Chondrocyte (in vitro differentiated cells): ENCODE results near the gene ITSN1. TPM values are rescaled to one million over a fixed set of nuclear protein-coding genes. Genes with fewer than 3 reads are reported as not detected.

Experiments
- DNase-seq: peaks from one replicate; pipeline ENCODE4 v3.0.0; 2021; ENCODE audit warnings: mixed read lengths, low spot score
- H3K27ac Mint-ChIP-seq: one replicate; pipeline ENCODE4 v1.8.0; 2021; ENCODE audit warnings: mild to moderate bottlenecking, moderate library complexity, mixed read lengths; ENCODE audit not compliant: unreplicated experiment
- H3K27me3 Mint-ChIP-seq: 2 replicates; pipeline ENCODE4 v1.8.0; 2021; ENCODE audit warnings: low read depth, mixed read lengths
- H3K36me3 Mint-ChIP-seq: 2 replicates; pipeline ENCODE4 v1.8.0; 2021; ENCODE audit warnings: low read depth, mixed read lengths
- H3K4me1 Mint-ChIP-seq: 2 replicates; pipeline ENCODE4 v1.8.0; 2021; ENCODE audit warnings: low read depth, mild to moderate bottlenecking, mixed read lengths
- H3K4me3 Mint-ChIP-seq: one replicate; pipeline ENCODE4 v1.8.0; 2021; ENCODE audit warnings: mild to moderate bottlenecking, moderate library complexity, mixed read lengths; ENCODE audit not compliant: unreplicated experiment
- H3K9me3 Mint-ChIP-seq: 2 replicates; pipeline ENCODE4 v1.8.0; 2021; ENCODE audit warnings: low read depth, mixed read lengths
- total RNA-seq: library from RNA; stranded (reverse); gene quantifications from 3 replicates; pipeline ENCODE4 v1.2.1, GENCODE V29; 2021
- TF ChIP-seq, protein P1 (sequence below): fragments of 200-600 bp; sonication (generic); IDR thresholded peaks from 2 replicates; pipeline ENCODE4 v1.5.0; 2021; ENCODE audit warnings: antibody characterized with exemption, mild to moderate bottlenecking, moderate library complexity

The ITSN1 gene
- total RNA-seq, 1 donor from 2014 or later: 29.8 TPM

DNA sequence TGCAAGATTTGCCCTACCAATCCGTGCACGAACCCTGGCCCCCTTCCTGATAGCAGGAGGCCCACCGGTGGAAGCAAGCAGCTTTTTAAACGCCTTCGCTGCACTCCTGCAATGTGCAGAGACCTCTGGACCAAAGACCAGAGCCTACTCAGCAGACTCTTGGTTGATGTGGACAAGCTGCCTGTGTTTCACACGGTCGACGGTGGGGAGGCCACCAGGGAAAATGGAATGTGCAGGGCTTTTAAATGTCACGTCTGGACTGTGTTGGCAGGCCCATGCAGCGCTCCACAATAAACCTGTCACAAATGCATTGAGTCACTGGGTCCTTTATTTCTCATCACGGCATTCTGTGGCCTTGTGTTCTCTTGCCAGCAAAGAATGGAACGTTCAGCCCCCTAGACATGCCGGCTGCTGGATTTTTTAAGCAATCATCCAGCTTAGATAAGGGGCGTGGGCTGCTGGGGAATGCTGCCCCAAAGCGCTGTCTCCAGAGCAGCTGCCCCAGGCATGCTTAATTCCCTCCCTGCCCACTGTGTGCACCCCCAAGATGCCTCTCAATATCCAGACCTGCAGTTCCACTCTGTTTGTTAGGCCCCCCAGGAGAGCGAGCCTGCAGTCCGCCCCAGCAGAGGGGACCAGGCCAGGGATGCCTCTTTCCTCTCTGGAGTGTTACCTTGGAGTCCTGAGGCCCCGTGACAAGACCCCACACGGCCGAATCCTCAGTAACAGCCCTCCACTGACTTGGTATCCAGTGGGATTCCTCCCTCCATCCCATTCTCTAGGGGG lies 202.0 kb downstream of the ITSN1 start:
- Mint-ChIP-seq H3K36me3 (peaks cover 10% of the 10 kb centered on the region), H3K9me3 (peaks cover 6% of the 10 kb centered on the region), H3K27ac (peak overlapping the region; percentile 28), H3K4me3 (no peak overlapping the region), H3K27me3 (no peaks in the 10 kb centered on the region), H3K4me1 (peaks cover 35% of the 10 kb centered on the region)
- TF ChIP-seq, protein P1, sequence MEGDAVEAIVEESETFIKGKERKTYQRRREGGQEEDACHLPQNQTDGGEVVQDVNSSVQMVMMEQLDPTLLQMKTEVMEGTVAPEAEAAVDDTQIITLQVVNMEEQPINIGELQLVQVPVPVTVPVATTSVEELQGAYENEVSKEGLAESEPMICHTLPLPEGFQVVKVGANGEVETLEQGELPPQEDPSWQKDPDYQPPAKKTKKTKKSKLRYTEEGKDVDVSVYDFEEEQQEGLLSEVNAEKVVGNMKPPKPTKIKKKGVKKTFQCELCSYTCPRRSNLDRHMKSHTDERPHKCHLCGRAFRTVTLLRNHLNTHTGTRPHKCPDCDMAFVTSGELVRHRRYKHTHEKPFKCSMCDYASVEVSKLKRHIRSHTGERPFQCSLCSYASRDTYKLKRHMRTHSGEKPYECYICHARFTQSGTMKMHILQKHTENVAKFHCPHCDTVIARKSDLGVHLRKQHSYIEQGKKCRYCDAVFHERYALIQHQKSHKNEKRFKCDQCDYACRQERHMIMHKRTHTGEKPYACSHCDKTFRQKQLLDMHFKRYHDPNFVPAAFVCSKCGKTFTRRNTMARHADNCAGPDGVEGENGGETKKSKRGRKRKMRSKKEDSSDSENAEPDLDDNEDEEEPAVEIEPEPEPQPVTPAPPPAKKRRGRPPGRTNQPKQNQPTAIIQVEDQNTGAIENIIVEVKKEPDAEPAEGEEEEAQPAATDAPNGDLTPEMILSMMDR: no peak
- DNase-seq: peak; percentile 67

DNA sequence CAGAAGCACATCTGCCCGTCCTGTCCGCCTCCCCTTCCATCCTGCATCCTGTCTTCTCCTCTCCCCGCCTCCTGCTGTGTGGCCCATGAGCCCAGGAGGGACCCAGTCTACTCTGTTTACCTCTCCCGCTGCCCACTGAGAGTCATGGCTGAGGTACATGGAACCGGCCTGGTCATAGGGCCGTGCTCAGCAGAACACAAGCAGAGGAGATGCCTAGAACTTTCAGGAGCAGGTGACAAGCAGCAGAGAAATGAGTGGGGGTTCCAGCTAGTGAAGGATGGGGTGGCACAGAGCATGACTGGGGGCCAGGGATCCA lies 202.5 kb downstream of the ITSN1 start:
- H3K9me3 Mint-ChIP-seq: peaks cover 6% of the 10 kb centered on the region
- TF ChIP-seq, protein P1: no peak
- no peak overlapping the region for H3K4me3 Mint-ChIP-seq
- H3K27ac Mint-ChIP-seq: peak overlapping the region; percentile 28
- peaks cover 39% of the 10 kb centered on the region for H3K4me1 Mint-ChIP-seq
- no peaks in the 10 kb centered on the region for H3K27me3 Mint-ChIP-seq
- H3K36me3 Mint-ChIP-seq: peaks cover 7% of the 10 kb centered on the region
- peak; percentile 57 for DNase-seq

DNA sequence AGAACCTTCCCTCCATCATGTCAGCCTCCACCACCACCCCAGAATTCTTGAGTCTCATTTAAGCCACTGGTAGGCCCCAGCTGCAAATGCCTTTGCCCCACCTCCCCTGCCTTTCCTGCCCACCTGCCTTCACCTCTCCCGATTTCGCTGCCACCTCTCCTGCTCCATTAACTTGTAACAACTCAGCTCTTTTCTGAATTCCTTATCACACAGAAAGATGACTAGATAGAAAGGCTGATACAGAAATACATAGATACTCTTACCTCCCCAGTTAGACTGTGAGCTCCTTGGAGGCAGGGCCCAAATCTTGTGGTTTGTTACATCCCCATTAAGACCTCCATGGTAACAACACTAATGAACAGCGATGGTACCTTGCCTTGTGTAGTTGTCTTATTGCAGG lies 203.8 kb downstream of the ITSN1 start:
- no peak for DNase-seq
- TF ChIP-seq, protein P1: no peak
- Mint-ChIP-seq H3K27me3 (no peaks in the 10 kb centered on the region), H3K27ac (no peak overlapping the region), H3K4me1 (peaks cover 42% of the 10 kb centered on the region), H3K4me3 (no peak overlapping the region), H3K9me3 (peaks cover 6% of the 10 kb centered on the region), H3K36me3 (peaks cover 5% of the 10 kb centered on the region)

GRCh38 chr21:33847588-33848248 lies 205.4 kb downstream of the ITSN1 start:
- Mint-ChIP-seq H3K4me3 (no peak overlapping the region), H3K36me3 (peaks cover 5% of the 10 kb centered on the region), H3K9me3 (peaks cover 6% of the 10 kb centered on the region), H3K27ac (no peak overlapping the region), H3K4me1 (peaks cover 42% of the 10 kb centered on the region), H3K27me3 (no peaks in the 10 kb centered on the region)
- DNase-seq: peak; percentile 50
- TF ChIP-seq, protein P1: no peak

GRCh38 chr21:33848249-33848953 lies 206.1 kb downstream of the ITSN1 start:
- TF ChIP-seq, protein P1: no peak
- peaks cover 6% of the 10 kb centered on the region for H3K9me3 Mint-ChIP-seq
- no peak overlapping the region for H3K4me3 Mint-ChIP-seq
- H3K36me3 Mint-ChIP-seq: peaks cover 5% of the 10 kb centered on the region
- no peaks in the 10 kb centered on the region for H3K27me3 Mint-ChIP-seq
- DNase-seq: peak; percentile 47
- H3K27ac Mint-ChIP-seq: no peak overlapping the region
- H3K4me1 Mint-ChIP-seq: peaks cover 45% of the 10 kb centered on the region
